ENCODE results near the gene CPSF7.

GRCh38 chr11:61453695-61454094 lies 23.9 kb upstream of the CPSF7 start:
- no peak for TF ChIP-seq EZH2phosphoT487 (IDR thresholded peaks at IDR 0.05; ENCODE audit: borderline replicate concordance, low read length)
- TF ChIP-seq CTCF (conservative IDR thresholded peaks at IDR 0.05; ENCODE audit: low read depth, low read length) = no peak
- no peak for TF ChIP-seq EZH2 (IDR thresholded peaks at IDR 0.05; ENCODE audit: low read length, unreplicated experiment)
